HFFc6 (cell line): ENCODE data around the gene TBX1. TPM values are rescaled to one million over a fixed set of nuclear protein-coding genes. Genes with fewer than 3 reads are reported as not detected.

Source experiments
- DNase-seq: peaks from one replicate; pipeline ENCODE4 v3.0.0-alpha.2; 2018
- H3K27ac Mint-ChIP-seq: 2 replicates; pipeline ENCODE4 v1.8.0; 2020; ENCODE audit warnings: mild to moderate bottlenecking, mixed read lengths
- H3K27me3 Mint-ChIP-seq: 2 replicates; pipeline ENCODE4 v1.8.0; 2021; ENCODE audit warnings: mild to moderate bottlenecking, moderate library complexity, mixed read lengths; ENCODE audit not compliant: insufficient read depth
- H3K36me3 Mint-ChIP-seq: 2 replicates; pipeline ENCODE4 v1.8.0; 2021; ENCODE audit warnings: low read depth, mixed read lengths
- H3K4me1 Mint-ChIP-seq: 2 replicates; pipeline ENCODE4 v1.8.0; 2020; ENCODE audit warnings: low read depth, mixed read lengths
- H3K4me3 Mint-ChIP-seq: 2 replicates; pipeline ENCODE4 v1.8.0; 2020; ENCODE audit warnings: mild to moderate bottlenecking, moderate library complexity, mixed read lengths
- H3K9me3 Mint-ChIP-seq: 2 replicates; pipeline ENCODE4 v1.8.0; 2020; ENCODE audit warnings: mild to moderate bottlenecking, mixed read lengths
- total RNA-seq, 6 experiments: library from RNA; stranded (reverse); fragmentation: NEBNext Ultra II Directional; extraction: Animal tissue kit (Norgen Biotek cat#: 25700); gene quantifications; 2 replicates in 1 of 6; 3 replicates in 5 of 6; pipeline ENCODE4 v1.2.3, GENCODE V29; 2021
- TF ChIP-seq, protein P1 (sequence below): fragments of 200-600 bp; sonication (generic); IDR thresholded peaks from 2 replicates; pipeline ENCODE4 v1.5.0; 2021; ENCODE audit warnings: antibody characterized with exemption, mild to moderate bottlenecking

The TBX1 gene
- total RNA-seq, 6 experiments from 2014 or later = 0.14 to 1.1 (median 0.73) TPM; not detected in 1

DNA sequence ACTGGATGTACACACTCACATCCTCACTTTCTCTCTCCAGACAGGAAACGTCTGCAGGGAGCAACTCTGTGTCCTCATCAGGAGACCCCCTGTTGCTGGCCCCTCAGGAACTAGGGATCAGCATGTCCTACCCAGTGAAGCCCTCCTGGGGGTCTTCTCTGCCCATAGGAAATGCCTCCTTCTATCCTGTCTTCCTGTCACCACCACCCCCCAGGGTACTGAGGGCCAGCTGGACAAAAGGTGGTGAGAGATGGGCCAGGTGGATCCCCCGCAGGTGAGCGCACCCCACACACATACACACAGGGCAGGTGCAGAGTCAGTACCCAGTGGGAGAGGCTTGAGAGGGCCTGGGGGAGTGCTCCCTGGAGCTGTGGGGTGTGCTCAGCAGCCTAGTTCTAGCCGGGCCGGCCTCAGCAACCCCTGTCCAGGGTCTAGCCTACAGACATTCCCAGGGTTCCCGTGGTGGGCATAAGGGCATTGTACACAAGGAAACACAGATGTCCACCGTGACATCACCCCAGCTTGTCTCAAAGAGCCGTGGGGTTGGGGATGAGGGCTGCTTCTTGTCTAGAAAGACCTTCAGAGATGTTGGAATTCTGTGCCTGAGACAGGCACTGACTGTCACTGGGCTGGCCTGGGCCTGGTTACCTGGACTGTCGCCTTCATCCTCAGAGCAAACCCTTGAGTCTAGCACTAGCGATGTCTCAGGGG lies 28.0 kb upstream of the TBX1 start:
- DNase-seq = no peak
- Mint-ChIP-seq H3K9me3 (peaks cover 4% of the 10 kb centered on the region), H3K36me3 (no peaks in the 10 kb centered on the region), H3K27ac (no peak overlapping the region), H3K27me3 (peaks cover 2% of the 10 kb centered on the region), H3K4me1 (no peaks in the 10 kb centered on the region; the same call in 1 of the 2 replicates), H3K4me3 (no peak overlapping the region)
- TF ChIP-seq, protein P1, sequence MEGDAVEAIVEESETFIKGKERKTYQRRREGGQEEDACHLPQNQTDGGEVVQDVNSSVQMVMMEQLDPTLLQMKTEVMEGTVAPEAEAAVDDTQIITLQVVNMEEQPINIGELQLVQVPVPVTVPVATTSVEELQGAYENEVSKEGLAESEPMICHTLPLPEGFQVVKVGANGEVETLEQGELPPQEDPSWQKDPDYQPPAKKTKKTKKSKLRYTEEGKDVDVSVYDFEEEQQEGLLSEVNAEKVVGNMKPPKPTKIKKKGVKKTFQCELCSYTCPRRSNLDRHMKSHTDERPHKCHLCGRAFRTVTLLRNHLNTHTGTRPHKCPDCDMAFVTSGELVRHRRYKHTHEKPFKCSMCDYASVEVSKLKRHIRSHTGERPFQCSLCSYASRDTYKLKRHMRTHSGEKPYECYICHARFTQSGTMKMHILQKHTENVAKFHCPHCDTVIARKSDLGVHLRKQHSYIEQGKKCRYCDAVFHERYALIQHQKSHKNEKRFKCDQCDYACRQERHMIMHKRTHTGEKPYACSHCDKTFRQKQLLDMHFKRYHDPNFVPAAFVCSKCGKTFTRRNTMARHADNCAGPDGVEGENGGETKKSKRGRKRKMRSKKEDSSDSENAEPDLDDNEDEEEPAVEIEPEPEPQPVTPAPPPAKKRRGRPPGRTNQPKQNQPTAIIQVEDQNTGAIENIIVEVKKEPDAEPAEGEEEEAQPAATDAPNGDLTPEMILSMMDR = no peak

DNA sequence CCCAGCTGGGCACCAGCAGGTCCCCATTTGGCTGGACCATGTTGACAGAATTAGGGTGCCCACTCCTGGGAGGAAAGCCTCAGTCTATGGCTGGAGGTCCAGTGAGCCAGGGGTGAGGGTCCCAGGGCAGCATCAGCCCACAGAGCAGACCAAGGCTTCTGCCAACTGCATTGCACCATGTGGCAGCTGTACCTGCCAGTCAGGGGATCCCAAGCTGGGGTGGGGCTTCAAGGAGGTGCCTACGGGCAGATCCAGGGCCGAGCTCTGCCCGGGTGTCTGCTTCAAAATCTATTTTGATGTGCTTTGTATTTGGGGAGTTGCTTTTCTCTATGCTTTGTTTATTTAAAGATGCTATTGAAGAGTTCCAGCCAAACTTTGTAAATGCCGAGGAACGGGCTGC lies 26.8 kb upstream of the TBX1 start:
- H3K36me3 Mint-ChIP-seq = no peaks in the 10 kb centered on the region
- no peak overlapping the region for H3K27ac Mint-ChIP-seq
- no peaks in the 10 kb centered on the region; the same call in 1 of the 2 replicates for H3K4me1 Mint-ChIP-seq
- H3K9me3 Mint-ChIP-seq = no peaks in the 10 kb centered on the region
- H3K4me3 Mint-ChIP-seq = no peak overlapping the region
- TF ChIP-seq, protein P1 = no peak
- H3K27me3 Mint-ChIP-seq = peaks cover 2% of the 10 kb centered on the region
- no peak for DNase-seq

DNA sequence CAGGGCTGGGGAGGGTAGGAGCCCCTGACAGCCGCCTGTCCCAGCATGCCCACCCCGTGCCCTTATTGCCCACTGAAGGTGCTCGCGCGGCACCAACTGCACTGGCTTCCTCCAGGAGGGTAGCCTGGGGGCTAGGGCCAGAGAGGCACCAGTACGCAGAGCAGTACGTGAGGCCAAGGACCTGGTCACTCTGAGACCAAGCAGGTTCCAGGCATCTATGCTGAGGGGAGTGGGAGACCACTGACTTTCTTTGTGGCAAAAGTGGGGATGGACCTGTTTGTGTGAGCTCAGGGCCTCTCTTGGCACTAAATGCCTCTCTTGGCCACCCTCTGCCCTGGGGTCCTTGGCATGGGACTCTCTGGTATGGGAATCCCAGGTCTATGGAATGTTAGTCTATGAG lies 26.4 kb upstream of the TBX1 start:
- peaks cover 2% of the 10 kb centered on the region for H3K27me3 Mint-ChIP-seq
- no peaks in the 10 kb centered on the region for H3K9me3 Mint-ChIP-seq
- TF ChIP-seq, protein P1 = no peak
- H3K36me3 Mint-ChIP-seq = no peaks in the 10 kb centered on the region
- DNase-seq = no peak
- no peak overlapping the region for H3K27ac Mint-ChIP-seq
- no peak overlapping the region for H3K4me3 Mint-ChIP-seq
- H3K4me1 Mint-ChIP-seq = no peaks in the 10 kb centered on the region; the same call in 1 of the 2 replicates

DNA sequence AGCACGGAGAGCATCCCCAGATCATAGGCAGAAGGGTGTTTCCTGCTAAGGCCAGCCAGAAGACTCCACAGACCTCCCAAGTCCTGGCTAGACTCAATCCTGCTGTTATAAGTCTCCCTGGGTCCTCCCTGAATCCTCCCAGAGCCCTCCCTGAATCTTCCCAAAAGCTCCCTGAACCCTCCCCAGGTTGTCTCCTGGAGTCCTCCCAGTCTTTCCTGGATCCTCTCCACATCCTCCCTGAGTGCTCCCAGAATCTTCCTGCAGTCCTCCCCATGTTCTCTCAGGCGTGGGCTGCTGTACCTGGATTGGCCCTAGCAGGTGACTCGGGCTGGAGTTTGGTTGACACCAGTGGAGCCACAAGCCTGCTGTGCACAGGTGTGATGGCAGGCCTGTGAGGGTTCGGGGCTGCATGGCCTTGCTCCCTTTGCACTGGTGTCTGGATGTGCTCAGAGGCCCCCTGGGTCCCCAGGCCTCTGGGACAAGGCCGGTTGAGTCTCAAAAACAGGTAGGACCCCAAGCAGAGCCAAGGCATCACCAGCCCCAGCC lies 25.7 kb upstream of the TBX1 start:
- peaks cover 2% of the 10 kb centered on the region for H3K27me3 Mint-ChIP-seq
- no peaks in the 10 kb centered on the region for H3K36me3 Mint-ChIP-seq
- DNase-seq = no peak
- H3K4me3 Mint-ChIP-seq = no peak overlapping the region
- no peak overlapping the region for H3K27ac Mint-ChIP-seq
- H3K4me1 Mint-ChIP-seq = no peaks in the 10 kb centered on the region; the same call in 1 of the 2 replicates
- no peaks in the 10 kb centered on the region for H3K9me3 Mint-ChIP-seq
- TF ChIP-seq, protein P1 = no peak

DNA sequence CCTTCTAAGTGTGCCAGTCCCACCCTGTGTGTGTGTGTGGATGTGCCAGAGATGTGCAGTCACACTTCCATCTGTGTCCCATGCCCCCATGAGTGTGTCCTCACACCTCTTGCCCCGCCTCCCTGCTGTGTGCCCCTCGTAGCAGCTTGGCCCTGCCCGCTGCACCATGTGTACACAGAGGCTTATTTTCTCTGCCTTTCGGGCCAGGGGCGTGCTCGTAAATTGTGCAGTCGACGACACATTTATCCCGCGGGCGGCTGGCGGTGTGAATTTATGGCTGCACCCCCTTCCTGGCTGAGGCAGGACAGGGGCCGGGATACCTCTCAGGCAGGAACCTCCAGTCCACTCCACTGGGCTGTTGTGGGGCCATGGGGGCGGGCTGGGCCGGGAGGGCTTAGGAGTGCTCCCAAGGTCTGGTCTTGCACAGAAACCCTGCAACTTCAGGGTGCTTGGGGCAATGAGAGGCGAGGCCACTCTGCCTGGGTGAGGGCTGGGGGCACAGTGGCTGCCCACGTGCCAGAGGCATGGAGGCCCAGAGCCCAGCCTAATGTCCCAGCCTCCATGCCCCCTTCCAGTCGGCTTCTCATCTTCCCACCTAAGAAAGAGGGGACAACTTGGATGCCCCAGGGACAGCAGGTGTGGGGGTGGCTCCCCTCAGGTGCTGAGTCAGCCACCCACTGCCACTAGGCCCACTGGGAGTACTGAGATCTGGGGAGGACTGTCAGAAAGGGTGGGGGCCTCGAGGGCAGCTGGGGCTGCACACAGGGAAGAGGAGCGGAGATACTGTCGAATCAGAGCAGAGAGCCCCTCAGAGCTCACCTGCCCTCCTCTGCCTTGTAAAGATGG lies 24.7 kb upstream of the TBX1 start:
- H3K27me3 Mint-ChIP-seq = no peaks in the 10 kb centered on the region; the same call in none of the 2 replicates
- TF ChIP-seq, protein P1 = no peak
- H3K27ac Mint-ChIP-seq = no peak overlapping the region
- no peaks in the 10 kb centered on the region for H3K4me1 Mint-ChIP-seq
- no peaks in the 10 kb centered on the region for H3K36me3 Mint-ChIP-seq
- H3K9me3 Mint-ChIP-seq = no peaks in the 10 kb centered on the region
- DNase-seq = no peak
- H3K4me3 Mint-ChIP-seq = no peak overlapping the region
